H7 (cell line): Measurements from ENCODE around the gene TGM2. TPM values are rescaled to one million over a fixed set of nuclear protein-coding genes. Genes with fewer than 3 reads are reported as not detected.

Source experiments
- DNase-seq: peaks from one replicate; pipeline ENCODE4 v3.0.0; 2012
- H3K27me3 ChIP-seq: 2 replicates; pipeline ENCODE4 v1.6.0; 2011; ENCODE audit warnings: mild to moderate bottlenecking, low read length; ENCODE audit not compliant: control insufficient read depth, insufficient read depth
- H3K36me3 ChIP-seq: replicated peaks from 2 replicates; pipeline ENCODE4 v1.5.1; 2011; ENCODE audit warnings: low read length; ENCODE audit not compliant: control insufficient read depth, insufficient read depth
- H3K4me3 ChIP-seq: 2 replicates; pipeline ENCODE4 v1.5.1; 2011; ENCODE audit warnings: low read depth, mild to moderate bottlenecking, control low read depth, low read length, moderate library complexity; ENCODE audit not compliant: insufficient read depth
- total RNA-seq: library from RNA; depleted of rRNA; stranded (reverse); fragments of >200 nt; shearing (Covaris generic); gene quantifications from 2 replicates; pipeline ENCODE4 v1.2.3, GENCODE V29; 2014

TGM2 gene
- total RNA-seq, 1 experiment from 2014 or later, result 0.83 TPM

DNA sequence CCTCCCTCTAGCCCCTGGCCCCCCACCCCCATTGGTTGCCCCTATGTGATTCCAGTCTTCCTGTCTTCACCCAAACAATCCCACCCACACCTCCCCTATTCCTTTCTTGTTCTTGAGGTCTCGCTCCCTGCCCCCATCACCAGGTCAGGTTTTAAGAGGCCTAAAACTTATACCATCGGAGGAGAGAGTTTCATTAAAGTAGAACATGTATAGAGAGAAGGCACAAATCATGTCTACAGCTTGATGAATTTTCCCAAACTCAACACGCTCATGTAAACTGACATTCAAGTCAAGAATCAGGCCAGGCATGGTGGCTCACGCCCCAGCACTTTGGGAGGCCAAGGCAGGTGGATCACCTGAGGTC lies 44.5 kb downstream of the TGM2 start:
- DNase-seq, result no peak
- no peak overlapping the region for H3K4me3 ChIP-seq

DNA sequence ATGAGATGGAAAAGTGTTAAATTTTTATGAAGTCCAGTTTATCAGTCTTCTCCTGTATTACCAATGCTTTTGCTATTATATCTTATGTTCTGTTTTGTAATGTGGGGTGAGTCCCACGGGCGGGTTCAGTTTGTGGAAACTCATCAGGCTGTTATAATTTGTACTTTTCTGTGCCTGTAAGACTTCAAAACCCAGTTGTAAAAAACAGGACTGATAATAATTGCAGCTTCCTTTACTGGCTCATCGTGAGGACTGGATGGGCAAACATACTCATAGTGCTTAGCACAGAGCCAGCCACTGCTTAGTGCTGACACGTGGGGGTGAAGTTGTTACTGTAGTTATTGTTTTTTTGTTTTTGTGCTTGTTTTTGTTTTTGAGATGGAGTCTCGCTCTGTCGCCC lies 45.6 kb downstream of the TGM2 start:
- no peak for DNase-seq
- Histone ChIP-seq H3K27me3 (no peaks in the 10 kb centered on the region), H3K4me3 (no peak overlapping the region), H3K36me3 (no peaks in the 10 kb centered on the region)

More for the DNA sequence above, 44.5 kb downstream of the TGM2 start:
- Histone ChIP-seq H3K27me3 (no peaks in the 10 kb centered on the region), H3K36me3 (no peaks in the 10 kb centered on the region)

DNA sequence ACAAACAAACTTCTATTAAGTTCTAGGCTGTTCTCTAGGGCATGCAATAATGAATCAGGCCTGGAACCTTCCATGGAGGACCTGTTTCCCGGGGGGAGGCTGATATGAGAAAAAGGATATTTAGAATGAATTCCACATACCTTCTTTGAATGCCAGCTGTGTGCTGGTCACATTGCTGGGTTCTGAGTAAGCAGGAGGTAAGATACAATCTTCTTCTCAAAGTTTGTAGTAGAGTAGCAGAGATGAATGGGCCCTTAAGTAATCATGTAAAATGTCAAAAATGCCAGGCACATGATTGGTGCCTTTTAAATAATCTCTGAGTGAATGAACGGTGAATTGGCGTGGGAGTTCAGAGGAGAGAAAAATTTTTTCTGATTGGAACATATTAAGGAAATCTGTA lies 47.4 kb downstream of the TGM2 start:
- Histone ChIP-seq H3K27me3 (no peaks in the 10 kb centered on the region), H3K4me3 (no peak overlapping the region), H3K36me3 (no peaks in the 10 kb centered on the region)
- DNase-seq, result no peak

DNA sequence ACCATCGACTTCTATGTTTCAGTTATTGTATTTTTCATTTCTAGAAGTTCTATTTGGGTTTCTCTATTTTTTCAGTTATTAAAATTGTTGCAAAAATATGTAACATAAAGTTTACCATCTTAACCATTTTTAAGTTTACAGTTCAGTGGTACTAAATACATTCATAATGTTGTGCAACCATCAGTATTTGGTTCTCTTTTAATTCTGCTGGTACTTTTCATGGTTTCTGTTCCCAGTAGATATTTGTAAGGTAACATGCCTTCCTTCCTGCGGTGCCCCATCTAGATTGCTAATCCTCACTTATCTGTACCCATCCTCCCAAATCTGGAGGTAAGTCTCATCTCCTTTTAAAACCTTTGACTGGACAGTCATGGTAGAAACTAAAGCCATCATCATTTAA lies 47.9 kb downstream of the TGM2 start:
- no peaks in the 10 kb centered on the region for H3K36me3 ChIP-seq
- DNase-seq, result no peak
- no peaks in the 10 kb centered on the region for H3K27me3 ChIP-seq
- no peak overlapping the region for H3K4me3 ChIP-seq

DNA sequence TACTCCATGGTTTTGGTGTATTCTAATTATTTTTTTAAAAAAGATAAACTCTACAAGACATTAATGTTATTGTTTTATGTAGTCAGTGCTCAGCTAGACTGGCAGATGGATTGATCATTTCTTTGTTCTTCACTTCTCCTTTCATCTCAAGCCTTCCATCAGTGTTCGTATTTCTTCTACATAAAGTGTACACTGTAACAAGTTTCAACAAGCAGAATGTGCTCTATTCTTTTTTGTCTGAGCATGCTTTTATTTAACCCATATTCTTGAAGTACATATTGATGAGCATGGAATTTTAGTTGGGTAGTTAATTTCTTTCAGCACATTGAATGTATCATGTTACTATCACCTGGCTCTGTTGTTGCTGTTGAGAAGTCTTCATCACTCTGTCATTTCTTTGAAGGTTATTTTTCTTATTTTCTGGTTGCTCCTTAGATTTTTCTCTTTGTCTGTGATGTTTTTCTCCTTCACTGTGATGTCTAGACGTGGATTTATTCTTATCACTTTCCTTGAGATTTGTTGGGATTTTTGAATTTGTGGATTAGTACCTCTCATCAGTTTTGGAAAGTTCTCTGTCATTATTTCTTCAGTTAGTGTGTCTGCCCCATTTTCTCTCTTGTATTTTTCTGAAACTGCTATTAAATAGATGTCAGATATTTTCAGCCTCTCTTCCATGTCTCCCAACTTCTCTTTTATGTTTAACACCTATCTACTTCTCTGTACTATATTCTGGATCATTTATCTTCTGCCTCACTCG lies 48.5 kb downstream of the TGM2 start:
- H3K36me3 ChIP-seq, result no peaks in the 10 kb centered on the region
- H3K27me3 ChIP-seq, result no peaks in the 10 kb centered on the region
- H3K4me3 ChIP-seq, result no peak overlapping the region
- no peak for DNase-seq

DNA sequence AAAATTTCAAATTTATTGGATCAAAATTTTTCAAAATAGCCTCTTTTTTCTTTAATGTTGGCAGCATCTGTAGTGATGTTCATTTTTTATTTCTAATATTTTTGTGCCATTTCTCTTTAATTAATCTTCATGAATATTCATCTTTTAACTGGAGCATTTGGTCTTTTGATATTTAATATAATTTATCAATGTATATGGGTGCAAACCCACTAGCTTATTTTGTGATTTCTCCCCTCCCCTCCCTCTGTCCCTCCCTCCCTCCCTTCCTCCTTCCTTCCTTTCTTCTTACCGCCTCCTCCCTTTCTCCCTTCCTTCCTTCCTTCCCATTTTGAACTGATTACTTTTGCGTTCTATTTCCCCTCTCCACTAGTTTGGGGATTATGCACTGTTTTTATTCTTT lies 49.2 kb downstream of the TGM2 start:
- H3K36me3 ChIP-seq, result no peaks in the 10 kb centered on the region
- H3K27me3 ChIP-seq, result no peaks in the 10 kb centered on the region
- no peak overlapping the region for H3K4me3 ChIP-seq
- DNase-seq, result no peak

DNA sequence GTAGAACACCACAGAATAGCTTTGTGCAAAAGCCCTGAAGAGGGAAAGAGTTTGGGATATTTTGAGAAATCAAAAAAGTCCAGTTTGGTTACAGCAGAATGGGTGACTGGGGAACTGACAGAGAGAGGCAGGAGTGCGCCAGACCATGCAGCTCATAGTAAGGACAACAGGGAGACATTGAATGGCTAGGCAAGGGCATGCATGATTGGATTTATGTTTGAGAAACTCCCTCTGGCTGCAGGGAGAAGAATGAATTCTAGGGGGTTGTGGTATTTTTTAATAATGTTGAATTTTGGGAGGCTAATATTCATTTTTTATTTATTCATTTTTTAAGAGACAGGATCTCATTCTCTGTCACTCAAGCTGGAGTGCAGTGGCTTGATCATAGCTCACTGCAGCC lies 49.9 kb downstream of the TGM2 start:
- no peak for DNase-seq
- Histone ChIP-seq H3K27me3 (no peaks in the 10 kb centered on the region), H3K4me3 (no peak overlapping the region), H3K36me3 (no peaks in the 10 kb centered on the region)

DNA sequence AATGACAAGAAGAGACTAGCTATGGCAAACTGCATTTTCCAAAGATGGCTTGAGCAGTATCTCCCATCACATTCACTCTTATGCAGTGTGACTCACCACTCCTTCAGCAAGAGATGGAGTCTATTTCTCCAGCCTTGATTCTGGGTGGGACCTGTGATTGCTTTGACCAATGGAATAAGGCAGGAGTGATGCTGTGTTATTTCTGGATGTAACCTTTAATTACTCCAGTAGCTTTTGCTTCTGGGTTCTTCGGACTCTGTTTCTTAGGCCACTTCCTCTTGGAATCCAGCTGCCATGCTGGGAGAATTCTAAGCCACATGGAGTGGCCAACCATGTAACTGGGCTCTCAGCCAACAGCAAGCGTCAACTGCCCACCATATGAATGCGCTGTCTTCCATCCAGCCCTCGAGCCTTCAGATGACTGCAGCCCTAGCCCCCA lies 50.7 kb downstream of the TGM2 start:
- no peaks in the 10 kb centered on the region for H3K36me3 ChIP-seq
- H3K4me3 ChIP-seq, result no peak overlapping the region
- no peaks in the 10 kb centered on the region for H3K27me3 ChIP-seq
- no peak for DNase-seq

DNA sequence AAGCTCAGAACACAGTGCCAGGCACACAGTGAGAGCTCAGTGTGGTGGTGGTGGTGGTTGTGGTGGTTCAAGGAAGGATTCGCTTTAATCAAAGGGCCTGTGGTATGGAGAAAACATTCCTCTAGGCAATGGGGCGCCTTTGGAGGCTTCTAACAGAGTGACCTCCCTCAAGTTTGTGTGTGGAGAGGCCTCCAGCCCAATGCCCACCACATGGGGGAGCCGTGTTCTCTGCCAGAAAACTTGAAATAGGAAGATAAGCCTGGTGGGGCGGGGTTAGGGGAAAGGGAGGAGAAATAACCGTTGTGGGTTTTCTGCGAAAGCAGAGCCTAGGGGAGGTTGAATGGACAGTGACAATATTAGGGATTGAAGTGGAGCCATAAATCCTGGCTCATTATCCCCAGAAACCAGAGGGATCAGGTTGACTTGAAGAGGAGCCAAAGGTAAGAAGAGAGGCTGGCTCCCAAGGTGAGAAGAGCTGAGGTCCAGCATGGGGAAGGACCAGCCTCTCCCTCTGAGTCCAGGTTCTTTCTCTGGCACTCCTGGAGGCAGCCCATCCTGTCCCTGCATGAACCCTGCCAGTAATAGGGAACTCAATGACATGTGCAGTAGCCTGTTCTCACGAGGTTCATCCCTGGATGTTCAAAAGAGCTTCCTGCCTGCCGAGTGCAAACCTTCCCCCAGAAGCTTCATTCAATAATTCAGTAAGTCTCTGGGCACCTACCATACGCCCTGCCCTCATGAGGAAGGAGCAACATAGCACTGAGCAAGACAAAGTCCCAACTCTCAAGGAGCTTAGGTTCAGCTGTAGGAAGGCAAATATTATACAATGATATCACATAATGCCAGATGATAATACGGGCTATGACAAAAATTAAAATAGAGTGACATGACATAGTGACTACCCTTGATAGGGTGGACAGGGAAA lies 51.4 kb downstream of the TGM2 start:
- peak; percentile 76 for DNase-seq
- no peaks in the 10 kb centered on the region for H3K27me3 ChIP-seq
- H3K4me3 ChIP-seq, result no peak overlapping the region
- H3K36me3 ChIP-seq, result no peaks in the 10 kb centered on the region

DNA sequence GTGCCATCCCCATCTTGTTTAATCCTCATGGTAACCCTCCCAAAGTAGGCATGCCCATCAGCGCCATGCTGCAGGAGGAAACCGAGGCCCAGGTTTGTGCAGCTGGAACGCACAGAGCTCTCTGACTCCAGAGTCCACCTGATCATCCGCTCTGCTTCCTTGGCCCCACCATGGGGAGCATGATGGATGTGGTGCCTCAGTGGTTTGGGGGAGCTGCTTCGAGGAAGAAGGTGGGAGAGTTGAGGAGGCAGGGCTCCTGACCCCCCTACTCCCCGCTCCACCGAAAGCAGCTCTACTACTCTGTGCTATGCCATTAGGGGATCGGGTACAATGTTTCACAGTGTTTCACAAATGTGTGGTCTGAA lies 52.2 kb downstream of the TGM2 start:
- no peak for DNase-seq
- Histone ChIP-seq H3K4me3 (no peak overlapping the region), H3K27me3 (no peaks in the 10 kb centered on the region), H3K36me3 (no peaks in the 10 kb centered on the region)

DNA sequence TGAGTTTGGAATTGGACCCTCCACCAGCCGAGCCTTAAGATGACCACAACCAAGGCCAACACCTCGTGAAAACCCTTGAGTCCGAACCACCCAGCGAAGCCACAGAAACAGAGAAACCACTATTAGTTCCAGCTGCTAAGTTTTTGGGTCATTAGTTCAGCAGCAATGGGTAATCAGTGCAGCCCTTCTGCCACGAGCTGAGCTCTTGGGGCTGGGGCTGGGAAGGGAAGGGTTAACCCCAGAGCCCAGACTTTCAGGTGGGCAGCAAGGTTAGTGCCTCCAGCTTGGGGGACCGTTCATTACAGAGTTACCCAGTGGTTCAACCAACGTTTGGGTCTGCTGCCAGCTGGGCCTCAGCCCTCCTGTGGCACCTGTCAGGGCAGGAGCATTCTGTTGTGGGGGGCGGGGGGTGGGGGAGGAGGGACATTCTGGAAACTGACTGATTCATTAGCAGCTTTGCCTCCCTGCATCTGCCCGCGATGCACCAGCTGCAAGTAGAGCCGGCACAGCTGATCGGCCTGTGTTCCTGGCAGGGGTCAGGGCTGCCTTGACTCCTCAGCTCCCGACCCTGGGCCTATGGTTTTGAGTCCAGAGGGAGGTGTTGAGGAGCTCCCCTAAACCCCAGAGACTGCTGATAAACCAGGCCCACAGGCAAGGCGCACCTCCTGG lies 52.7 kb downstream of the TGM2 start:
- Histone ChIP-seq H3K36me3 (no peaks in the 10 kb centered on the region), H3K4me3 (no peak overlapping the region)
- no peak for DNase-seq

DNA sequence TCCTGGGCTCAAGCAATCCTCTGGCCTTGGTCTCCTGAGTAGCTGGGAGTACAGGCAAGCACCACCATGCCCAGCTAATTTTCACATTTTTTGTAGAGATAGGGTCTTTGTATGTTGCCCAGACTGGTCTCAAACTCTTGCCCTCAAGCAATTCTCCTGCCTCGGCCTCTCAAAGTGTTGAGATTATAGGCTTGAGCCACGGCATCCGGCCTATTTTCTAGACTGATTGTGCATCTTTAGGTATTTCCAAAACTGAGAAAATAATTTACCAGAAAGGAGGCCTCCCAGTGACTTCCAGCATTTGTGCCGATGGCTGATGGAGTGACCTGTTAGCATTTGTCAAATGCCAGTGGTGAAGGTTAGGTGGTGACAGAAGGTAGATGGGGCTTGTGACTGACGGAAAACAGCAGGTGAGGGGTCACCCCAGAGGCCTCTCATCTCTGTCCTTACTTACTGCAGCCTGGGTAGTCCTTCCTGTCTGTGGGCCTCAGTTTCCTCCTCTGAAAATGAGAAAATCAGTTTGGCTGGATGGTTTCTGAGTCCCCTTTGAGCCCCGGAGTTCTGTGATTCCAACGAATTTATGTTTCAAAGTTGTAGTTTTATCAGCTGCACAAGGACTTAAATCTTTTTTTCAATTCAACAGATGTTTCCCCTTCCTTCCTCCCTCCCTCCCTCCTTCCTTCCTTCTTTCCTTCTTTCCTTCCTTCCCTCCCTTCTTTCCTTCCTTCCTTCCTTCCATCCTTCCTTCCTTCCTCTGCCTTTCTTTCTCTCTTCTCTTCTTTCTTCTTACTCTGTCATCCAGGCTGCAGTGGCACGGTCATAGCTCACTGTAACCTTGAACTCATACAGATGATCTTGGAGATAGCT lies 53.5 kb downstream of the TGM2 start:
- no peaks in the 10 kb centered on the region for H3K36me3 ChIP-seq
- H3K27me3 ChIP-seq, result no peaks in the 10 kb centered on the region
- no peak for DNase-seq
- no peak overlapping the region for H3K4me3 ChIP-seq

More for the DNA sequence above, 52.7 kb downstream of the TGM2 start:
- H3K27me3 ChIP-seq, result no peaks in the 10 kb centered on the region

DNA sequence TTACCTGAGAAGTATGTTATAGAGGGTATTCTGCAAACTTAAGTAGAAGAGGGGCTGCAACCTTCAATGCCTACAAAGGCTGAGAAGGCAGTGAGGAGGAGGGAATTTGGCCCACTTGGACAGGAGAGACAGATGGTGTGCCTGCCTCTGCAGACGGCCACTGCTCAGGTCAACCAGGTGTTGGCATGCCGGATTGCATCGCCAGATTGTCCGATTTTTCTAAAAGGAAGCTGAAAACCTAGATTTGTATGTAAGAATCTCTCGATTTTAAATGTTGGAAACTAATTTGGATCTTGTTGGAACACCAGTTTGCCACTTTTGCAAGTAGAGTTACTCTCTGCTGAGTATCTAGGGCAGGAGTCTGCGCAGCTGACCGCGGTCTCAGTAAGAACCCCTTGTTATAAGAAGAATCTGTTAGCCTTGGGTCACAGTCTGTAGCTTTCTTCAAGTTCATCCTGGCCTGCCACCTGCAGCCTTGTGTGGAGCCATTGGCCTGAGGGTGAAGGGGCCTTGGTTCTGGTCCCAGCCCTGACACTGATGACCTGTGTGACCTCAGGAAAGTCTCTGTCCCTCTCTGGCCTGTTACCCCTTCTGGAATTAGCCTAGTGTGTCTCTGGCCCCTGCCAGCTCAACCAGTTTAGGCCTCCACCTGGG lies 54.4 kb downstream of the TGM2 start:
- H3K36me3 ChIP-seq, result no peaks in the 10 kb centered on the region
- no peaks in the 10 kb centered on the region for H3K27me3 ChIP-seq
- no peak overlapping the region for H3K4me3 ChIP-seq
- no peak for DNase-seq
